Measurements from ENCODE around the gene BIN2. TPM values are rescaled to one million over a fixed set of nuclear protein-coding genes. Genes with fewer than 3 reads are reported as not detected.

Gene BIN2
- 10 to 100 TPM; 33.8 to 46.3 TPM for total RNA-seq

DNA sequence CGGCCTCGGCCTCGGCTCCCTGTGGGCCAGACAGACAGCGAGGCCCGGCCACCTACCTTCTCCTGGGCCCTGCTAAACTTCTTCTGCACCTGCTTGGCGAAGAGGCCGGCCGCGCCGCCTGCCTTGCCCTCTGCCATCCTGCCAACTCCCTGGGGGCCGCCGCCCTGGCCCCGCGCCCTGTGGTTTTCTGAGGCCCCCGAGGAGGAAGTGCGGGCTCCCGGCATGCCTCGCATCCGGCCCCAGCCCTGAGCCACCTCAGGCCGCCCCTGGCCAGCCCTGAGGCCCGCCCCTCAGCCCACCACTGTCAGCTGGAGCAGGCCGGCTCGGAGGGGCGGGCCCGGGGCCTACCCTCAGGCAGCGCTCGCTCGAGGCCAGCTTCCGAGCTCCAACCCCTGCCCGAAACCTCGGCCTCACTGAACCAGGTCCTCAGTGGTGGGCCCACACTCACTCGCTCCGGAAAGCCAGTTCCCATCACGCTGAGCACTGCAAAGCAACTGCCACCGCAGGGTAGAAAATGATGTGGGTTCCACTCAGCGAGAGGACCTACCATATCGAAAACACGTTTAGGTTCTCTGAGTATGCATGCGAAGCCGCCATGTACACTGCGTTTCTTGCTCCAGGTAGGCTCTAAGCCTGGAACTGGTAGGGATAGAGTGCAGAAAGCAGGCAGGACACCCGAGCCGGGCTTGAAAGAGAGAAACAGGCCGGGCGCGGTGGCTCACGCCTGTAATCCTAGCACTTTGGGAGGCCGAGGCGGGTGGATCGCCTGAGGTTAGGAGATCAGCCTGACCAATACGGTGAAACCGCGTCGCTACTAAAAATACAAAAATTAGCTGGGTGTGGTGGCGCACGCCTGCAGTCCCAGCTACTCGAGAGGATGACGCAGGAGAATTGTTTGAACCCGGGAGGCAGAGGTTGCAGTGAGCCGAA, at the start of gene BIN2:
BIN2 (minus strand) TSS at position 209 of the 930 bp plus-strand sequence; CDS start at position 137, 72 bp downstream.
- peaks cover 10 to 18% of the 10 kb centered on the region in 2 donors for H3K36me3 Mint-ChIP-seq
- peak; percentile 75 to 78 for ATAC-seq
- DNase-seq (ENCODE audit: low spot score in 2 of 2), result peak; percentile 61 to 84
- H3K9me3 Mint-ChIP-seq, result no peaks in the 10 kb centered on the region
- peak within 1 kb of the TSS; percentile 95 to 97 for H3K27ac Mint-ChIP-seq

DNA sequence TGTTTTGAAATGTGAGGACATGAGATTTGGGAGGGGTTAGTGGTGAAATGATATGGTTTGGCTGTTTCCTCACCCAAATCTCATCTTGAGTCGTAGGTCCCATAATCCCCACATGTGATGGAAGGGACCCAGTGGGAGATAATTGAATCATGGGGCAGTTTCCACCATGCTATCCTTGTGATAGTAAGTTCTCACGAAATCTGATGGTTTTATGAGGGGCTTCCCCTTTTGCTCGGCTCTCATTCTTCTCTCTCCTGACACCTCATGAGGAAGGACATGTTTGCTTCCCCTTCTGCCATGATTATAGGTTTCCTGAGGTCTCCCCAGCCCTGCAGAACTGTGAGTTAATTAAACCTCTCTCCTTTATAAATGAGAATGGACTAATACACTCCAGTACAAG, 49.2 kb upstream of the BIN2 start:
- H3K9me3 Mint-ChIP-seq, result no peaks in the 10 kb centered on the region
- DNase-seq (ENCODE audit: low spot score in 2 of 2), result no peak
- H3K36me3 Mint-ChIP-seq, result peaks cover 11 to 19% of the 10 kb centered on the region in 2 donors

DNA sequence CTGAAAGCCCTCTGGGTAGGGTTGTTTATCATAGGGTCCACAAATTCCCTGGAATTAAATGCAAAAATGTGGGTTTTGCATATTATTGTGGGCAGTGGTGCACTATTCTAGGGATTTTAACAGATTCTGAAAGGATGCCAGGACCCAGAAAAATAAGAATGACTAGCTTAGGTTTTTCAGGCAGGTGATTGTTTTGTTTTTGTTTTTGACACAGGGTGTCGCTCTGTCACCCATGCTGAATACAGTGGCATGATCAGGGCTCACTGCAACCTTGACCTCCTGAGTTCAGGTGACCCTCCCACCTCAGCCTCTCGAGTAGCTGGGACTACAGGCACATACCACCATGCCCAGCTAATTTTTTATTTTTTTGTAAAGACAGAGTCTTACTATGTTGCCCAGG, 48.0 kb upstream of the BIN2 start:
- DNase-seq (ENCODE audit: low spot score in 2 of 2), result no peak
- no peaks in the 10 kb centered on the region for H3K9me3 Mint-ChIP-seq
- H3K36me3 Mint-ChIP-seq, result peaks cover 10 to 13% of the 10 kb centered on the region in 2 donors
- H3K27ac Mint-ChIP-seq, result no peak overlapping the region
- ATAC-seq, result no peak

More for the DNA sequence above, 49.2 kb upstream of the BIN2 start:
- H3K27ac Mint-ChIP-seq, result no peak overlapping the region
- no peak for ATAC-seq

DNA sequence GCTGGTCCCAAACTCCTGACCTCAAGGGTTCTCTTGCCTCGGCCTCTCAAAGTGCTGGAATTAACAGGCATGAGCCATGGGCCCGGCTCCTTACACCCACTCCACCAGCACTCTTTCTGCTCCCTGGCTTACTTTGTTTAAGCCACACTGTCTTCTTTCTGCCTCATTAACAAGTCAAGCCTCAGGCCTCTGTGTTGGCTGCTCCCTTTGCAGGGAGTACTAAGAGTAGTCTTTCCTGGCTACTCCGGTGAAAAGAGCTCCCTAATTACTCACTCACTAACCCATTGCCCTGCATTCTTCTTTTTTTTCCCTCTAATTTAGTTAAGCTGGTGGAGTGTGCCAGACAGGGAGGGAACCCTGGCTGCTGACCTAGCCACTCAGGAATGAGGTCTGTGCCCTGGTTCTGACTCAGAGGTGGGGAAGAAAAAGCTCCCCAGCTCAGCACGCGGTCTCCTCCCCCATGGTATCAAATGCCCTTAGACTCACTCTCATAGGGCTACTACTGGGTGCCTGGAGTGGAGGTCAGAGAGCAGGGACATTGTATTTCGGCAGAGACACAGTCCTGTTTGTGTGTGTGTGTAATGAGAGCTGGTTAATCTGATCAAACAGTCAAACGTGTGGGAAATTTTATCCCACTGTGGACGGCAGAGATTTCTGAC, 47.5 kb upstream of the BIN2 start:
- DNase-seq (ENCODE audit: low spot score in 2 of 2) (no peak), ATAC-seq (no peak)
- H3K27ac Mint-ChIP-seq, result no peak overlapping the region
- no peaks in the 10 kb centered on the region for H3K9me3 Mint-ChIP-seq
- peaks cover 10 to 13% of the 10 kb centered on the region in 2 donors for H3K36me3 Mint-ChIP-seq

DNA sequence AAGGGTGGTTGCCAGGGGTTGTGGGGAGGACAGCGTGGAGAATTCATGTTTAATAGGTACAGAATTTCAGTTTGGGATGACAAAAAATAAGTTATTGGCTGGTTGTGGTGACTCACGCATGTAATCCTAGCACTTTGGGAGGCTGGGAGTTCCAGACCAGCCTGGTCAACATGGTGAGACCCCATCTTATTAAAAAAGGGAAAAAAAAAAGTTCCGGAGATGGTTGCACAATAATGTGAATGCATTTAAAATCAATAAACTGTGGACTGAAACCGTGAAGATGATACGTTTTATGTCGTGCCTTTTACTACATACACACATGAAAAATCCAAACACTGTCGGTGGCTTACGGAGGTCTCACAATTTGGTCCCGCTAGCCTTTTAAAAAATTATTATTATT, 46.7 kb upstream of the BIN2 start:
- DNase-seq (ENCODE audit: low spot score in 2 of 2) (no peak), ATAC-seq (no peak)
- peaks cover 10 to 13% of the 10 kb centered on the region in 2 donors for H3K36me3 Mint-ChIP-seq
- H3K27ac Mint-ChIP-seq, result no peak overlapping the region
- no peaks in the 10 kb centered on the region for H3K9me3 Mint-ChIP-seq

DNA sequence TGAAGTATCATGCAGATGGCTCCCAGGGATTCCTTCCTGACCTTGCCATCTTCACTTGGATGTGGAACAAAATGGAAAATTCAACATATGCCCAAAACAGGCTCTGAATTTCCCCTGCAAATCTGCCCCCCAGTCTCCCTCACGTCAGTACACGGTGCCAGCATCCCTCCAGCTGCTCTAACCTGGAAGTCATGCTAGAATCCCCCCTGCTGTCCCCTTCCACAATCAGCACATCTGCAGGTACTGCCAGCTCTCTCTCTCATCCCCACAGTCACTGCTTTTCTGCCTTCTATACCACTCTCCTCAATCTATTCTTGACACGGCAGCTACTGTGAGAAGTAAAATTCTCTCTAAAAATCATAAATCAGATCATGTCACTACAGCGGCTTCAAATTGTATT, 45.6 kb upstream of the BIN2 start:
- ATAC-seq (no peak), DNase-seq (ENCODE audit: low spot score in 2 of 2) (no peak)
- no peaks in the 10 kb centered on the region for H3K9me3 Mint-ChIP-seq
- peaks cover 1 to 13% of the 10 kb centered on the region in 2 donors for H3K36me3 Mint-ChIP-seq
- peak overlapping the region; percentile 60 to 67 for H3K27ac Mint-ChIP-seq

DNA sequence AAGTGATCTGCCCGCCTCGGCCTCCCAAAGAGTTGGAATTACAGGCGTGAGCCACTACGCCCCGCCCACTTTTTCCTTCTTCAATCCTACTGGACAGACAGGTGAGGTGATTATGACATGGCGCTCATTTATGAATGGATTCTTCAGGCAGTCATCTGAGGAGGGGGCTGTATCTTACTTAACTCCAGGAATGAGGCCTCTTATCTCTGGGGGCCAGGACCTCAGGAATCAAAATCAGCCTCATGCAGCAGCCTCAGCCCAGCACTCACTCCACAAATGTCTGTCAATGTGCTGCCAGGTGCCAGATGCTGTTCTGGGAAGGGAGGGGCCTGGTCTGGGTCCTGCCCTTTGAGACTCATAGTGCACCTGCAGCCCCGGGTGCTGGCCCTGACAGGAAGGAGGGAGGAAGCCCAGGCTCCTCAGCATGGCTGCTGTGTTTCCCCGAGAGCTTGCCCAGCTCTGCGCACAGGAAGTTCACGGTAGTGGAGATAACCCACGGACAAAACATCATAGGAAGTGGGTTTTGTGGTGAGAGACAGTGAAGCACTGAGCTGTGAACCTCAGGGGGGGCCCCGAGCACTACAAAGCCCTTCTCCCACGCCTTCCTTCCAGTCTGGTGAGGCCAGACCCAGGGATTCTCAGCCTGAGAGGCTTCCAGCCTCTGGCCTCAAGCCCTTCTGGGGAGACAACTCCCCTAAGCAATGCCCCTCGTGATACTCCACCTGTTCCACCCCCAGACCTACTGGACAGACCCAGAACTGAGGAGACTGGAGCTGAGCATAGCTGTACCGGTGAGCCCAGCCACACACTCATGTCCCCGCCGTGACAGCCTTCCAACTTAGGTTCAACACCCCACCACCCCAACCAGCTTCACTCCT, 44.9 kb upstream of the BIN2 start:
- Mint-ChIP-seq H3K9me3 (no peaks in the 10 kb centered on the region), H3K36me3 (peaks cover 2 to 13% of the 10 kb centered on the region in 2 donors), H3K27ac (peak overlapping the region; percentile 60 to 82)
- DNase-seq (ENCODE audit: low spot score in 2 of 2) (peak; percentile 80 to 94), ATAC-seq (peak; percentile 95 to 97)

DNA sequence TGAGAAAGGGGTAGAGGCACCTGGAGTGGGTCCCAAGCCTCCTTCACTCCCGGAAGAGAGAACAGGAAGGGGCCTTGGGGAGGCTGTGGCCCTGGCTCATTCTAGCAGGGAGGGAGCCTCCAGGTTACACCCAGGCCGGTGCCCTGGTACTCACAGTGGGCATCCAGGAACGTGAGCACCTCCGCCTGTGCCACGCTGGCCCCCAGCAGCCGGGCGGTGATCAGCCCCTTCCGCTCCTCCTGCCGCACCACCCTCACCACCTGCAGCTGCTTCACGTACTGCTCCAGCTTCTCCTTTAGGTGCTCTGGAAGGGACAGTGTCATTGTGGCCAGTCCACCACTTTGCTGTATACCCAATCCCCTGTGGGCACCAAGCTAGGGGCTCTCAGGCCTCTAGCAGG, 41.3 kb upstream of the BIN2 start:
- H3K9me3 Mint-ChIP-seq, result no peaks in the 10 kb centered on the region

DNA sequence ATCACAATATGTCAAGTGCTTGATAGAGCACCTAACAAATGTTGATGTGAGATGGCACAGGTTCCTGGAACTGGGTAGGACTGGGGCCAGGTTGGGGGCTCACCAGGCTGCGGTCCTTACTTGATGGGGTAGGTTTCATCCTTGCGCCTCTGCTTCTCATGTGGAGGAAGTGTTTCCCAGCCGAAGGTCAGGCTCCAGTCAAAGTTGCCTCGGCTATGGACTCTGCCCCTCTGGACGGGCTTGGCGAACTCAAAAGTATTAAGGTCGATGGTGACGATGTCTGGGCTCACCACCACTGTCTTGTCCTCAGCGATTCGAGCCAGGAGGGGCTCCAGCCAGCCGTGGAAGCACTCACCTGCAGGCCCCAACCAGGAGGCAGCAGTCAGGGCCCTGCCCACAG, 40.0 kb upstream of the BIN2 start:
- no peak for DNase-seq (ENCODE audit: low spot score in 2 of 2)
- peaks cover 6% of the 10 kb centered on the region in 2 donors for H3K36me3 Mint-ChIP-seq
- no peaks in the 10 kb centered on the region for H3K9me3 Mint-ChIP-seq
- H3K27ac Mint-ChIP-seq, result no peak overlapping the region
- ATAC-seq, result no peak

More for the DNA sequence above, 41.3 kb upstream of the BIN2 start:
- Mint-ChIP-seq H3K36me3 (peaks cover 5 to 6% of the 10 kb centered on the region in 2 donors), H3K27ac (no peak overlapping the region)
- ATAC-seq (no peak), DNase-seq (ENCODE audit: low spot score in 2 of 2) (no peak)

DNA sequence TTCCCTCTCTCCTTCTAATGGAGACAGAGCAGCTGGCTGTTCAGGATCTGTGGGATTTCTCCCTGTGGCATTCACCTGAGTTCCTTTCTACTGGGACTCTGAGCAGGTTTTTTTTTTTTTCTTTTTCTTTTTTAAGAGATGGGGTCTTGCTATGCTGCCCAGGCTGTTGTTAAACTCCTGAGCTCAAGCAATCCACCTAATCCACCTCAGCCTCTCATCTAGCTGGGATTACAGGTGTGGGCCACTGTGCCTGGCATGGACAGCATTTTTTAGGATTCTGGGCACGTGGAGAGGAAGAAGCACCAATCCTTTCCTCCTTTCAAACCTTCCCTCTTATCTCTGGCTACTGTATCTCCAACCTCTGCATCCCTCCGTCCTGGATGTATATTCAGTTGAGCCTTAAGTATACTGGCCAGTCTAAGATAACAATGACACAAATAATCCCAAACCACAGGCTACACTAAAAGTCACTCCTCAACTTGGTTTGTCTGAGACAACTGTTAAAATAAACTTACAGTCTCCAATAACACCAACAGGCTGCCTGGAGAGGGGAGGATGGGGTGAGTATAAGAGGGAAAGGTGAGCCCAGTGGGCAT, 38.9 kb upstream of the BIN2 start:
- Mint-ChIP-seq H3K27ac (no peak overlapping the region), H3K36me3 (peaks cover 5 to 10% of the 10 kb centered on the region in 2 donors), H3K9me3 (no peaks in the 10 kb centered on the region)
- no peak for ATAC-seq
- DNase-seq (ENCODE audit: low spot score in 2 of 2), result no peak

DNA sequence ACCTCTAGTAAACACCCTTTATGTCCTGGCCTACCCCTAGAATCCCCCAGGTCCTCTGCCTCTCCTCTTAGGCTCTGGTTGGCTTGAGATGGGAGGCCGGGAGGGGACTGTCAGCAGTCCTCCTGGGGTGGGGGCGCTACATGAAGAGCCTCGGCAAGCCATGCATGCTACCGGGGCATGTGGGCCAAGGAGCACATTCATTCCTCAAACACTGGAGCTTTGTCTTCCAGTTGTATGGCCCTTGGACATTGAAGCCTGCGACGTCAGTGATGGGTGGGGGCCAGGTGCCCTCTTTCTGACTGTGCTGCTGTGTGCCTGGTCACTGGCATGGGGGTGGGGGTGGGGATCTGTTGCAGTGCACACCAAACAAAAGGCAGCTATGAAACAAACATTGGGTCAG, 38.3 kb upstream of the BIN2 start:
- Mint-ChIP-seq H3K27ac (no peak overlapping the region), H3K36me3 (peaks cover under 1 to 10% of the 10 kb centered on the region in 2 donors), H3K9me3 (no peaks in the 10 kb centered on the region)
- DNase-seq (ENCODE audit: low spot score in 2 of 2) (no peak), ATAC-seq (no peak)

DNA sequence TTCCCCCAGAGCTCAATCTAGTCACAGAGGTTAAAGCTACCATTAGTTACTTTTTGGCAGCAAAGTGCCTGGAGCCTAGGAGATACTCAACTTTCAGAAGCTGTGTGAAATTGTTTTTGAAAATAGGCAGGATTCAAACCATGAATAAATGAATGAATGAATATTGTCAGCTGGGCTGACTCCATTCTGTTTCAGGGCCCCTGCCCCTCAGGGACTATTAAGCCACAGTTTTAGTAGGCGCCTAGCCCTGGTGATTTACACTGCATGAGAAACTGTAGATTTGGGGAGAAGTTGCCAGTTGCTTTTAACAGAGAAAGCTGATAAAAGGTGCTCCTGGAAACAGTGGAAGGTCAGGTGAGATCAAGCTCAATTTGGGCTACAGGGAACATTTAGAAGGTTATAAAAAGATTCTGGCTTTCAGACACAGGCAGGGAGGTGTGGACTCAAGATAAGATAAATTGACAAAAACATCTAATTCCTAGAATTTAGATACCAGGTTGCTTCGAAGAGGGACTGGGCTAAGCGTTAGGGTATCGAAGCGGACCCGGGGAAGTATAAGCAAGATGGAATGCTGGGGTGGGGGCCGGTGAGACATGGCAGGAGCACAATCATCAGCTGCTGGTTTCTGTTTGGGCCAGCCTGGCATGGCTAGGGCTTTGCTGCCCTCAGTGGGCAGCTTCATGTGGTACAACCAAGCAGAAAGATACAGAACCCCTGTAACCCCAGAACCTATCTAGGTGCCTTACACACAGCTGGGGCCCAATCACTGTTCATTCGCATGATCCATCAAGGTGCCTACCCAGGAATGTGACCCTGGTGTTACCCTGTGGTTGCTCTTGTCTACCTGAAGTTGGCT, 37.4 kb upstream of the BIN2 start:
- ATAC-seq, result no peak
- DNase-seq (ENCODE audit: low spot score in 2 of 2), result no peak
- H3K9me3 Mint-ChIP-seq, result no peaks in the 10 kb centered on the region
- peaks cover 6 to 10% of the 10 kb centered on the region in 2 donors for H3K36me3 Mint-ChIP-seq
- no peak overlapping the region for H3K27ac Mint-ChIP-seq

DNA sequence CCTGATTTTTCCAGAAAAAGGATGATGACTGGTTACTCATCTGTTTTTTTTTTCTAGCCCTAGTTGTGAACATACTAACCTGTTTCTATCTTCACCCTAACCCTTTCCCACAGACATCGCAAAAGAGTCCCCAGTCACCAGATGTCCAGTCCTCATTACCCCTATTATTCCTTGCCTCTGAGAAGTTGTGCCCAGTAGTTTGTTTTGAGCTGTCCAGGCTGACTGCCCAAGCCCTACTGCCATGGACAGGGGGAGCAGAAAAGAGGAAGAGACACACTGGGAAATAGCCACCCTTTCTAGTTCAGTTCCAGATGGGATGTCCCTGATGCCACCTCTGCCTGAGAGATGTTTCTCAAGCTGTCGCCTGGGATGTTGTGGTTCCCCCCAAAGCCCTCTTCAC, 36.3 kb upstream of the BIN2 start:
- Mint-ChIP-seq H3K36me3 (peaks cover 6 to 10% of the 10 kb centered on the region in 2 donors), H3K27ac (no peak overlapping the region), H3K9me3 (no peaks in the 10 kb centered on the region)
- DNase-seq (ENCODE audit: low spot score in 2 of 2), result no peak
- ATAC-seq, result no peak

DNA sequence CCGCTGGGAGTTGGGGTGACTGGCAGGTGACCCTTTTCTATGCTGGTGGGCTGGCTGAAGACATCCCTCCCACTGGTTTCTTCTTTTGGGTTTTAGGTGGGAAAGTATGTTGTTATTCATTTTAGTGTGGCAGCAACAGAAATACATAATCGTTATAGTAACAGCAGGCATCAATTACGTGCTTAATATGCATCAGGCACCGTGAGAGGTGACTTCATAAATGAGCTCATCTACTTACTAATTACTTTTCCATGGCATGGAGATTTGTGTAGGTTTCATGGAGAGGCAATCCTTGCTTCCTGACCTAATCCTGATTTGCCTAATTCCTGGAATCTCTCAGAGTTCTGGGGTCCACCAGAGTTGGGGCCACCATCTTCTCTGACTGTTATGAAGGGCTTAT, 35.9 kb upstream of the BIN2 start:
- Mint-ChIP-seq H3K36me3 (peaks cover 6 to 10% of the 10 kb centered on the region in 2 donors), H3K27ac (no peak overlapping the region)
- no peak for ATAC-seq

DNA sequence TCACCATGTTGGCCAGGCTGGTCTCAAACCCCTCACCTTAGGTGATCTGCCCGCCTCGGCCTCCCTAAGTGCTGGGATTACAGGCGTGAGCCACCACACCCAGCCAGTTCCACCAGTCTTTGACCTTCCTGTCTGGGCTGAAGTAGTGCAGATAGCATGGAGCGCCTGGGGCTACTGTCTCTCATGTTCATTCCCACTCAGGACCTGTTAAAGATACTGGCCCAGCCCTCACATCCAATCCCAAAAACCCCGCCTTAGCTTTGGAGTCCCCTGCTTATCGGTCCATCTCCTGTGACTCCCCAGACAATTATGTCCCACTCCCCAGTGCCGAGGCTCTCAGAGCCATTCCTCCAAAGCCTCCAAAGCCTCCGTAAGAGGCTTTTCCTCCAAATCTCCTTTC, 34.5 kb upstream of the BIN2 start:
- Mint-ChIP-seq H3K27ac (peak overlapping the region in 1 of 2 donors; percentile 60), H3K9me3 (no peaks in the 10 kb centered on the region), H3K36me3 (peaks cover 6% of the 10 kb centered on the region in 2 donors)
- DNase-seq (ENCODE audit: low spot score in 2 of 2), result no peak
- no peak for ATAC-seq

More for the DNA sequence above, 35.9 kb upstream of the BIN2 start:
- no peaks in the 10 kb centered on the region for H3K9me3 Mint-ChIP-seq
- DNase-seq (ENCODE audit: low spot score in 2 of 2), result no peak

All from activated naive CD4-positive, alpha-beta T cell treated with anti-CD3 and anti-CD28 coated beads, Interleukin-2, amount 50 U/mL, for 72 hours (primary cell).